Measurements from ENCODE around the gene TAS2R5. TPM values are rescaled to one million over a fixed set of nuclear protein-coding genes. Genes with fewer than 3 reads are reported as not detected.
"Not testable (repeated sequence)": the region's sequence is repeated elsewhere in the genome, so short reads cannot be mapped to it uniquely, and the experiment has no call there.

The TAS2R5 gene
- polyA plus RNA-seq, 4 donors = 0.40 to 4.9 TPM; not detected in 2

GRCh38 chr7:141770083-141770583 is 19.9 kb upstream of the TAS2R5 start:
- not testable (repeated sequence) for H3K4me3 ChIP-seq (ENCODE audit: low read depth in 1 of 3, low read length in 3 of 3); H3K36me3 ChIP-seq (ENCODE audit: control insufficient read depth in 3 of 3, insufficient read depth in 2 of 3, low read depth in 1 of 3, low read length in 3 of 3); H3K9me3 ChIP-seq (ENCODE audit: control insufficient read depth in 2 of 2, insufficient read depth in 1 of 2, low read depth in 1 of 2, low read length in 1 of 2); FAIRE-seq; DNase-seq; H3K27me3 ChIP-seq (ENCODE audit: control insufficient read depth in 3 of 3, insufficient read depth in 3 of 3, low read length in 3 of 3); H3K27ac ChIP-seq (ENCODE audit: low read depth in 1 of 3, low read length in 2 of 3); H3K4me1 ChIP-seq (ENCODE audit: control insufficient read depth in 3 of 3, insufficient read depth in 2 of 3, low read depth in 1 of 3, low read length in 2 of 3)
- 92 to 96% (median 95%) methylated on average over 3 of the region's 3 CpGs for WGBS, 3 donors

GRCh38 chr7:141776374-141776773 is 13.6 kb upstream of the TAS2R5 start, which contains the start of gene TAS2R4:
Gene TAS2R4 (plus strand): TSS chr7:141776674. CDS start chr7:141778489, 1,815 bp downstream.
- Histone ChIP-seq H3K4me3 (ENCODE audit: low read depth in 1 of 3, low read length in 3 of 3) (no peak within 1 kb of the TSS), H3K36me3 (ENCODE audit: control insufficient read depth in 3 of 3, insufficient read depth in 2 of 3, low read depth in 1 of 3, low read length in 3 of 3) (peaks cover 0 to 14% (median 0%) of the 10 kb centered on the region in 3 donors), H3K27ac (ENCODE audit: low read depth in 1 of 3, low read length in 2 of 3) (no peak within 1 kb of the TSS), H3K9me3 (ENCODE audit: control insufficient read depth in 2 of 2, insufficient read depth in 1 of 2, low read depth in 1 of 2, low read length in 1 of 2) (peaks cover 0 to 8% of the 10 kb centered on the region in 2 donors), H3K4me1 (ENCODE audit: control insufficient read depth in 3 of 3, insufficient read depth in 2 of 3, low read depth in 1 of 3, low read length in 2 of 3) (no peaks in the 10 kb centered on the region), H3K27me3 (ENCODE audit: control insufficient read depth in 3 of 3, insufficient read depth in 3 of 3, low read length in 3 of 3) (no peaks in the 10 kb centered on the region)
- no peak for DNase-seq
- no peak for FAIRE-seq
- 88 to 96% (median 93%) methylated on average over 1 of the region's 1 CpG for WGBS, 3 donors

GRCh38 chr7:141785706-141786552 is 4.1 kb upstream of the TAS2R5 start:
- no peaks in the 10 kb centered on the region for H3K4me1 ChIP-seq (ENCODE audit: control insufficient read depth in 3 of 3, insufficient read depth in 2 of 3, low read depth in 1 of 3, low read length in 2 of 3)
- H3K4me3 ChIP-seq (ENCODE audit: low read depth in 1 of 3, low read length in 3 of 3) = no peak overlapping the region
- no peaks in the 10 kb centered on the region for H3K27me3 ChIP-seq (ENCODE audit: control insufficient read depth in 3 of 3, insufficient read depth in 3 of 3, low read length in 3 of 3)
- WGBS, 3 donors = 72 to 80% (median 74%) methylated on average over 13 of the region's 13 CpGs
- H3K27ac ChIP-seq (ENCODE audit: low read depth in 1 of 3, low read length in 2 of 3) = no peak overlapping the region
- no peaks in the 10 kb centered on the region for H3K9me3 ChIP-seq (ENCODE audit: control insufficient read depth in 2 of 2, insufficient read depth in 1 of 2, low read depth in 1 of 2, low read length in 1 of 2)
- H3K36me3 ChIP-seq (ENCODE audit: control insufficient read depth in 3 of 3, insufficient read depth in 2 of 3, low read depth in 1 of 3, low read length in 3 of 3) = peaks cover 3 to 15% (median 5%) of the 10 kb centered on the region in 3 donors
- FAIRE-seq = no peak
- DNase-seq = peak; percentile 61 to 66

GRCh38 chr7:141788296-141788695 is 1.7 kb upstream of the TAS2R5 start:
- no peak for FAIRE-seq
- no peak overlapping the region for H3K27ac ChIP-seq (ENCODE audit: low read depth in 1 of 3, low read length in 2 of 3)
- peaks cover 3 to 17% (median 5%) of the 10 kb centered on the region in 3 donors for H3K36me3 ChIP-seq (ENCODE audit: control insufficient read depth in 3 of 3, insufficient read depth in 2 of 3, low read depth in 1 of 3, low read length in 3 of 3)
- no peak overlapping the region for H3K4me3 ChIP-seq (ENCODE audit: low read depth in 1 of 3, low read length in 3 of 3)
- H3K27me3 ChIP-seq (ENCODE audit: control insufficient read depth in 3 of 3, insufficient read depth in 3 of 3, low read length in 3 of 3) = no peaks in the 10 kb centered on the region
- 86 to 94% (median 93%) methylated on average over 2 of the region's 2 CpGs for WGBS, 3 donors
- DNase-seq = no peak
- H3K9me3 ChIP-seq (ENCODE audit: control insufficient read depth in 2 of 2, insufficient read depth in 1 of 2, low read depth in 1 of 2, low read length in 1 of 2) = no peaks in the 10 kb centered on the region
- H3K4me1 ChIP-seq (ENCODE audit: control insufficient read depth in 3 of 3, insufficient read depth in 2 of 3, low read depth in 1 of 3, low read length in 2 of 3) = no peaks in the 10 kb centered on the region

GRCh38 chr7:141792526-141792925 is 2.5 kb downstream of the TAS2R5 start:
- H3K4me1 ChIP-seq (ENCODE audit: control insufficient read depth in 3 of 3, insufficient read depth in 2 of 3, low read depth in 1 of 3, low read length in 2 of 3) = no peaks in the 10 kb centered on the region
- H3K9me3 ChIP-seq (ENCODE audit: control insufficient read depth in 2 of 2, insufficient read depth in 1 of 2, low read depth in 1 of 2, low read length in 1 of 2) = no peaks in the 10 kb centered on the region
- H3K36me3 ChIP-seq (ENCODE audit: control insufficient read depth in 3 of 3, insufficient read depth in 2 of 3, low read depth in 1 of 3, low read length in 3 of 3) = peaks cover 3 to 13% (median 5%) of the 10 kb centered on the region in 3 donors
- H3K27me3 ChIP-seq (ENCODE audit: control insufficient read depth in 3 of 3, insufficient read depth in 3 of 3, low read length in 3 of 3) = no peaks in the 10 kb centered on the region
- 57 to 73% (median 68%) methylated on average over 2 of the region's 2 CpGs for WGBS, 3 donors
- H3K4me3 ChIP-seq (ENCODE audit: low read depth in 1 of 3, low read length in 3 of 3) = no peak overlapping the region
- FAIRE-seq (no peak), DNase-seq (no peak)
- H3K27ac ChIP-seq (ENCODE audit: low read depth in 1 of 3, low read length in 2 of 3) = no peak overlapping the region

- Histone ChIP-seq H3K27me3 (ENCODE audit: control insufficient read depth in 3 of 3, insufficient read depth in 3 of 3, low read length in 3 of 3) (no peaks in the 10 kb centered on the region), H3K36me3 (ENCODE audit: control insufficient read depth in 3 of 3, insufficient read depth in 2 of 3, low read depth in 1 of 3, low read length in 3 of 3) (peaks cover 0 to 6% (median 0%) of the 10 kb centered on the region in 3 donors), H3K4me3 (ENCODE audit: low read depth in 1 of 3, low read length in 3 of 3) (no peak overlapping the region), H3K4me1 (ENCODE audit: control insufficient read depth in 3 of 3, insufficient read depth in 2 of 3, low read depth in 1 of 3, low read length in 2 of 3) (no peaks in the 10 kb centered on the region), H3K9me3 (ENCODE audit: control insufficient read depth in 2 of 2, insufficient read depth in 1 of 2, low read depth in 1 of 2, low read length in 1 of 2) (peaks cover 0 to 6% of the 10 kb centered on the region in 2 donors), H3K27ac (ENCODE audit: low read depth in 1 of 3, low read length in 2 of 3) (no peak overlapping the region)
- FAIRE-seq (no peak), DNase-seq (no peak)
- 88 to 91% (median 90%) methylated on average over 1 of the region's 1 CpG for WGBS, 3 donors
Observed at GRCh38 chr7:141820067-141820466, 30.1 kb downstream of the TAS2R5 start.

GRCh38 chr7:141822432-141822831 is 32.4 kb downstream of the TAS2R5 start:
- not testable (repeated sequence) for H3K4me1 ChIP-seq (ENCODE audit: control insufficient read depth in 3 of 3, insufficient read depth in 2 of 3, low read depth in 1 of 3, low read length in 2 of 3); H3K27me3 ChIP-seq (ENCODE audit: control insufficient read depth in 3 of 3, insufficient read depth in 3 of 3, low read length in 3 of 3); DNase-seq; H3K4me3 ChIP-seq (ENCODE audit: low read depth in 1 of 3, low read length in 3 of 3); H3K27ac ChIP-seq (ENCODE audit: low read depth in 1 of 3, low read length in 2 of 3); H3K36me3 ChIP-seq (ENCODE audit: control insufficient read depth in 3 of 3, insufficient read depth in 2 of 3, low read depth in 1 of 3, low read length in 3 of 3); FAIRE-seq; H3K9me3 ChIP-seq (ENCODE audit: control insufficient read depth in 2 of 2, insufficient read depth in 1 of 2, low read depth in 1 of 2, low read length in 1 of 2)

GRCh38 chr7:141837683-141838082 is 47.7 kb downstream of the TAS2R5 start:
- DNase-seq = no peak
- Histone ChIP-seq H3K27me3 (ENCODE audit: control insufficient read depth in 3 of 3, insufficient read depth in 3 of 3, low read length in 3 of 3) (no peaks in the 10 kb centered on the region), H3K4me3 (ENCODE audit: low read depth in 1 of 3, low read length in 3 of 3) (no peak overlapping the region), H3K9me3 (ENCODE audit: control insufficient read depth in 2 of 2, insufficient read depth in 1 of 2, low read depth in 1 of 2, low read length in 1 of 2) (no peaks in the 10 kb centered on the region), H3K36me3 (ENCODE audit: control insufficient read depth in 3 of 3, insufficient read depth in 2 of 3, low read depth in 1 of 3, low read length in 3 of 3) (no peaks in the 10 kb centered on the region), H3K27ac (ENCODE audit: low read depth in 1 of 3, low read length in 2 of 3) (no peak overlapping the region), H3K4me1 (ENCODE audit: control insufficient read depth in 3 of 3, insufficient read depth in 2 of 3, low read depth in 1 of 3, low read length in 2 of 3) (peaks cover 0 to 9% (median 0%) of the 10 kb centered on the region in 3 donors)
- 89 to 92% (median 90%) methylated on average over 5 of the region's 5 CpGs for WGBS, 3 donors
- FAIRE-seq = no peak
